ENCODE measurements around the gene NT5C2.
"Not testable (repeated sequence)": the region's sequence is repeated elsewhere in the genome, so short reads cannot be mapped to it uniquely, and the experiment has no call there.

NT5C2 gene

DNA sequence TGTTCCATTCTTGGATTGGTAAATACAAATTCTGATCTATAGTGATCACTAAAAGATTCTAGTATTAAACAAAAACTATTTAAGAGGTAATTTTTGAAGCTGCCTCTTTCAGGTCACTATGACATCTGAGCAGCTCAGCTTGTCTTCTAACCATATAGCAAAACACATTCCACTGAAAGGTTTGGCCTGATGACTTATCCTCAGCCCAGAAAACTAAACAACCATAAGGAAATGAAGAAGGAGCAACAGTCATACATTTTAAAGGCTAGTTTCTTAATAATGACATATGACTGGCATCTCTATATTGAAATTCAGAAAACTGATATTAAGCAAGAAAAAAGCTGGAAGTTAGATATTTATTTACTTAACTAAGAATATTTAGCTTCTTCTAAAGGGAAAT is 24.6 kb downstream of the NT5C2 start:
- DNase-seq (ENCODE audit: extremely low spot score, insufficient read length, low read depth) (no peak), FAIRE-seq (no peak)

DNA sequence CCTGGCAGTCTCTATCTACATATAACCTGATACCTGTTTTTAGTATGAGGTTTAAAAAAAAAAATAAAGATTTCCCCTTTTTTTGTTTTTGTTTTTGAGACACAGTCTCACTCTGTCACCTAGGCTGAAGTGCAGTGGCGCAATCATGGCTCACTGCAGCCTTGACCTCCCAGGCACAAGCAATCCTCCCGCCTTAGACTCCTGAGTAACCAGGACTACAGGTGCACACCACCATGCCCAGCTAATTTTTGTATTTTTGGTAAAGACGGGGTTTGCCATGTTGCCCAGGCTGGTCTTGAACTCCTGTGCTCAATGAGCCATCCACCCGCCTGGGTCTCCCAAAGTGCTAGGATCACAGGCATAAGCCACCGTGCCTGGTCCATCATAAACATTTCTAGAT is 25.5 kb downstream of the NT5C2 start:
- not testable (repeated sequence) for FAIRE-seq; DNase-seq (ENCODE audit: extremely low spot score, insufficient read length, low read depth)

DNA sequence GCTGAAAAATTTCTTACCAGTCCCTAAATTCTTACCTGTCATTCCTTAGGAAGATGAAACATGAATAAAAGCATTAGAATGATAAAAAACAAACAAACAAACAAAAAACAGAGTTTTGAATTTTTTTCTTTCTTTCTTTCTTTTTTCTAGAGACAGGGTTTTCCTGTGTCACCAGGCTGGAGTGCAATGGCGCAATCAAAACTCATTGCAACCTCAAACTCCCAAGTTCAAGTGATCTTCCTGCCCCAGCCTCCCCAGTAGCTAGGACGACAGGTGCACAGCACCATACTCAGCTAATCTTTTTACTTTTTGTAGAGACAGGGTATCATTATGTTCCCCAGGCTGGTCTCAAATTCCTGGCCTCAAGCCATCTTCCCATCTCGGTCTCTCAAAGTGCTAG is 26.5 kb downstream of the NT5C2 start:
- no peak for FAIRE-seq
- DNase-seq (ENCODE audit: extremely low spot score, insufficient read length, low read depth), result no peak

DNA sequence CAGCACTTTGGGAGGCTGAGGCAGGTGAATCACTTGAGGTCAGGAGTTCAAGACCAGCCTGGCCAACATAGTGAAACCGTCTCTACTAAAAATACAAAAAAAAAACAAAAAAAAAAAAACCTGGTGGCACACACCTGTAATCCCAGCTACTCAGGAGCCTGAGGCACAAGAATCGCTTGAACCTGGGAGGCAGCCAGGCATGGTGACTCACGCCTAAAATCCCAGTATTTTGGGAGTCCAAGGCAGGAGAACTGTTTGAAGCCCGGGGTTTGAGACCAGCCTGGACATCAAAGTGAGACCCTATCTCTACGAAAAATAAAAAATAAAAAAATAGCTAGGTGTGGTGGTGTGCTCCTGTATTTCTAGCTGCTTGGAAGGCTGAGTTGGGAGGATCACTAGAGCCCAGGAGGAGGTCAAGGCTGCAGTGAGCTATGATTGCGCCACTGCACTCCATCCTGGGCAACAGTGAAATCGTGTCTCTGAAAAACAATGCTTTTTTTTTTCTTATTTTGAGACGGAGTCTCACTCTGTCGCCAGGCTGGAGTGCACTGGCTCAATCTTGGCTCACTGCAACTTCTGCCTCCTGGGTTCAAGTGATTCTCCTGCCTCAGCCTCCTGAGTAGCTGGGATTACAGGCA is 29.2 kb downstream of the NT5C2 start:
- DNase-seq (ENCODE audit: extremely low spot score, insufficient read length, low read depth); FAIRE-seq: not testable (repeated sequence)

DNA sequence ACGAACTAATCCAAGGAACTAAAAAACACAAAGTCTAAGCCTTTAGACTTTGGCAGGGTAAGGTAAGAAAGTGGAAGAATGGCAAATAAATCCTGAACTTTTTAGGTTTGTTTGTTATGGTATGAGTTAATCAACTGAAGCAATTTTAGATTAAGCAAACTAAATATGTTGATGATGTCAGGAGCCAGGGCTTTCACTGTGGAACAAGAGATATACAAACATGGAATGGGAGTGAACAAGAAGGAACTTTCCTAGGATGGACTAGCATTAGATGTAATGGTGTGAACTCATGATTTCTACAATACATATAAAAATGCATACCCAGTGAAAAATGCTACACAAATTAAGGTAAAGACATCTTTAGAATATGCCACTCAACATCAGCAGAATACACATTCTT is 35.8 kb downstream of the NT5C2 start:
- no peak for DNase-seq (ENCODE audit: extremely low spot score, insufficient read length, low read depth)
- FAIRE-seq, result no peak

DNA sequence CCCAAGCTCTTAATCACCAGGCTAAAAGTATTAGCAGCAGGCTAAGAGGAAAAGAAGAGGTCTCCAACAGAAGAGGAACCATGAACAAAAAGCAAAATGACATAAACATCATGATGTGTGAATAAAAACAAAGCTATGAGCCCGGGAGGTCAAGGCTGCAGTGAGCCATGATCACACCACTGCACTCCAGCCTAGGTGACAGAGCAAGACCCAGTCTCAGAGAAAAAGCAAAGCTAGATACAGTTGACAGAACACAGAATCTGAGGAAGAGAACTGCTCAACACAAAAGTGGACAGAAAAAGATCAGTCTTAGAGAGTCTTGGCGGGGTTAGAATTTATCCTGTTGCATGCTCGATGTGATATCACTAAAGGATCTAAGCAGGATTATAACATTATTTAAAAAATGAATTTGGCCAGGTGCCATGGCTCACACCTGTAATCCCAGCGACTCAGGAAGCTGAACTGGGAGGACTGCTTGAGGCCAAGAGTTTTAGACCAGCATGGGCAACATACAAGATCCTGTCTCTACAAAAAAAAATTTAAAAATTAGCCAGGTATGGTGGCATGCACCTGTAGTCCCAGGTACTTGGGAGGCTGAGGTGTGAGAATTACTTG is 37.5 kb downstream of the NT5C2 start:
- DNase-seq (ENCODE audit: extremely low spot score, insufficient read length, low read depth) (no peak), FAIRE-seq (no peak)

DNA sequence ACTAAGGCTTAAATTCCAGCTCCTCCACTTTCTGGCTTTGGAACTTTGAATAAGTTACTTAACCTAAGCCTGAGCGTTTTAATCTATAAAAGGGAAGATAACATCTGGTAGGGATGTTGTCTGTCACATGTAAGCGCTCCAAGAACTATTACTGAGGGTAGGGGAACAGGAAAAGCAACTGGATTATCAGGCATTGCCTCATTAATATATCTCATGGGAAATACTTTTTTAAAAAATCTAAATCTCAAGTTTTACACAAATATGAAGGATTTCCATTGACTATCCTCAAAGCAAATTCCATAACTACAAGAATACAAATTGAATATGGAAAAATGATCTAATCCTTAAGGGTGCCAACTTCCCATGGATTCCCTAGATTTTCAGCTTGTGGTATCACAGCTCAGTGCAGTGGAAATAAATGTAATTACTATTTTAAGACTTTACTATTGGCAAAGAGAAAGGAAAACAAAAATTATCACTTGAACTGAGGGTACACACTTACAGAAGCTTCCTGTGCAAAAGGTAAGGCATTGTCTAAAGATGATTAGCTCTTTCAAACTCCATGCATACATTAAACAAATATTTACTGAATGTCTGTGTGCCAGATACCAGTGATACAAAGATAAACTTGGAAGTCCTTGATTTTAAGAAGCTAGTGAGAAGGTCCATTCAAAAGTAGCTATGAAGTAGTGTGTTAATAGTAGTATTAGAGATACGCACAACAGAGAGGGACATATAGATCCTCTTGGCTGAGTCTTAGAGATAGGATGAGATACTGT is 38.4 kb downstream of the NT5C2 start:
- DNase-seq (ENCODE audit: extremely low spot score, insufficient read length, low read depth) (no peak), FAIRE-seq (no peak)

DNA sequence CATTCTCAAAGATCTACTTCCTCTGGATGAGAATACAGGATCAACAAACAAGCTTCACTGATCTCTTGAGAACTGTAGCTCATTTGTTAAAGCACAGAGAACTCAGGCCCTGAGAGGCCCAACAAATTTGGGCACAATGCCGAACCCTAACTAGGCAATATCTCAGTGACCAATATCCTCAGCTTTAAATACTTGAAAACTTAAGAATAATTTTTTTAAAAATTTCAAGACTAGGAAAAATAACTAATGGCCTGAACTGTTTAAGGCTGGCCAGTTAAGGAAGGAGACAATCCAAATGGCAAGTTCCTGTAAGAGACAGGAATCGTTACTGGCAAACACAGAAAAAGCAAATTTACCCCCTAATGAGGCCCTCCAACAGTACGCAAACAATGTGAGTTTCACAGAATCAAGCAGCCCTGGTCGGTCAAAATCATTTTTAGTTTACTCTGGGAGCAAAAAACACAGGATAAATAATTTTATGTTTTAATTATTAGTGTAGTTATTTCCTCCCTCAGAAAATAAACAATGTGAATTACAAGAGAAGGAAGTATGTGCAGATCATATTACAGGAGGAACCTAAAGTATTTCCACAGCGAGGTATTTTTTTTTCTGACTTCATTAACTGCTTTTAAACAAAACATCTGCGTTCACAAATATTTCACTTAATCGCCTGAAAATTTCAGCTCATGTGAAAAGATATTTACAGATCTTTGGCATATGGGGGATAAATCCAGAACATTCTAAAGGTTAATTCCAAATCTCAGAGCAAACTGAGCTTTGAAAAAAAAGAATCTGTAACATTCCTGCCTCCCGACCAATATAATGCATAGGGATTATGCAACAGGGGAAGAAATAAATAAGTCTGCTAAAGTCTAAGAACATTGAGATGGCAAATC is 39.5 kb downstream of the NT5C2 start:
- FAIRE-seq, result no peak
- no peak for DNase-seq (ENCODE audit: extremely low spot score, insufficient read length, low read depth)

DNA sequence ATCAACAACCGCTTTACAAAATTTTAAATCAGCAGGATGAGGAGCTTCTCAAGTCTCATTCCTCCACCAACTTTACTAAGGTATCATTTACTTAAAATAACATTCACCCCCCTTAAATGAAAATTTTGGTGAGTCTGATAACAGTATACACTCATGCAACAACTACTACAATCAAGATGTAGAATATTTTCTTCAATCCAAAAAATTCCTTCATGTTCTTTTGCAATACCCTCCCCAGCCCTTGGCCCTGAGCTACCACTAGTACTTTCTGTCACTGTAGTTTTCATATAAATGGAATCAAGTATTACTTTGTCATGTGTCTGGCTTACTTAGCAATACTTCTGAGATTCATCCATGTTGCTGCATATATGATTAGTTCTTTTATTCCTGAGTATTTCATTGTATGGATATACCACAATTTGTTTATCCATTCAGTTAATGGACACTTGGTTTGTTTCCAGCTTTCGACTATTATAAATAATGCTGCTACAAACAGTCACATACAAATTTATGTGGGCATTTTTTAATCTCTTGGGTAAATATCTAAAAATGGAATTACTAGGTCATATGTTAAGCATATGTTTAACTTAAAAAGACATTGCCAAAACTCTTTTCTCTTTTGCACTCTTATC is 43.0 kb downstream of the NT5C2 start:
- no peak for FAIRE-seq
- DNase-seq (ENCODE audit: extremely low spot score, insufficient read length, low read depth), result no peak

DNA sequence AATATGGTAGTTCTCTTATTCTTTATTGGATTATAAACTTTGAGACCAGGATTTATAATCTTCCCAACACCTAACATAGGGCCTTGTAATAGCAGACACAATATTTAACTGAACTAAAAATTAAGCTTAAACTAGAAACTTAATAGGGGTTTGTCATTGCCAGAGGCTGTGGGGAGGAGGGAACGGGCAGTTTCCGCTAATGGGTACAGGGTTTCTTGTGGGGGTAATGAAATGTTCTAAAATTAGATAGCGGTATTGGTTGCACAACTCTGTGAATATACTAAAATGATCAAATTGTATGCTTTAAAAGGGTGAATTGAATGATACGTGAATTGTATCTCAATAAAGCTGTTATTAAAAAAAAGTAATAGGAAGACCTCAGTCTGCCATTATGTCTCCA is 45.4 kb downstream of the NT5C2 start:
- FAIRE-seq (no peak), DNase-seq (ENCODE audit: extremely low spot score, insufficient read length, low read depth) (no peak)

DNA sequence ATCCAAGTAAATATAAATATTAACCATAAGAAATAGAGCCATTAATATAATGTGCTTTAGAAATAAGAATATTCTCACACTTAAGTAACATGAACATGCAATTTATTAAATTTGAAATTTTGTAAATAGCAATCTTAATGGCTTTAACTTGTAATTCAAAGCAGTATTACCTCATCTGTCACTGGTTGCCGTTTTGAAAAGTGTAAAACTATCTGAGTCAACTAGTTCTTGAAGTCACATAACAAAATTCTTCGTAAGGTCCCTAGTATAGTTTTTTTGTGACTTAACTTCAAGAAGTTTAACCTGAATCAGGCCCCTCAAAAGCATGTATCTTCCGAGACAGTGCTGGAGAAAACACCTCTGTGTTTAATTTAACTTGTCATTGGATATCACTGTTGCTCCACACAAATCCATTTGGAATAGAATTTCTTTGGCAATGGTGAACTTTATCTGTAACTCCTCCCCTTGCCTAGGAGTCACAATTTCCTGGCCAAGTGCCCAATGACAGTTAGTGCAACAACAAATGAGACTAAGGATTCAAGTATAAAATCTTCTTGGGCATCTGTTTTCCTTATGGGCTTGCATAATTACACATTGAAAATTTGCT is 47.1 kb downstream of the NT5C2 start:
- FAIRE-seq (no peak), DNase-seq (ENCODE audit: extremely low spot score, insufficient read length, low read depth) (no peak)

DNA sequence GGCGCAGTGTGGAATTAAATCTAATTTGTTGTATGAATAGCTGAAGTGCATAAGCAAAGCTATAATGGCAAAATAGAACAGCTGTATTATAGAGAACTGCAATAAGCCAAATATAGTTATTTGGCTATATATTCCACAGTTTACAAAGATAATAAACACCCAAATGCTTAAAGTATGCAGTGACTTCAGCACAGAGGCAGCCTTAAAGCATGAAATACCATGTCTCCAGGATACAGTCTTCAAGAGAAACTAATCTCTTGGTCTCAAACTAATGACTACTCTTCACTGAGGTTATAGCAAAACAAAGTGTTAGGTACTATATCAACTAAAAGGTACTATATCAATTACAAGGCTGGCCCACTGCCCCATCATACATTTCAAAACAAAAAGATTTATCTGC is 48.0 kb downstream of the NT5C2 start:
- no peak for DNase-seq (ENCODE audit: extremely low spot score, insufficient read length, low read depth)
- FAIRE-seq, result no peak

DNA sequence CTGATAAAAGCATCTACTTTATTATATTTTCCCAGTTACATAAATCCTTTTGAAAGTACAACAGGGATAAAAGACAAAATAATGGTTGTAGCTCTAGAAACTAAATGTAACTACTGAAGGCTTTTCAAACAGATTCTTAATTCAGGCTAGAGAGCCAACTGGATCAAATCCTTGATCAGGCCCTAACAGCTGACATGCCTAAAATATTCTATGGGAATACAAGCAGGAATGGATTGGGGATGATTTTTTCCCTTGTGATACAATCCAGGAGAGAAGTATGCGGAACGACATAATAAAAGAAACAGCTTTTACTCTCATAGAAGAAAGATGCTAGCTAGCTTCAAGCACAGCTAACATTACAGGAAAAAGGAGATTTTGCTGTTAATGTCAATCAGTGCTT is 49.0 kb downstream of the NT5C2 start:
- FAIRE-seq (no peak), DNase-seq (ENCODE audit: extremely low spot score, insufficient read length, low read depth) (no peak)

DNA sequence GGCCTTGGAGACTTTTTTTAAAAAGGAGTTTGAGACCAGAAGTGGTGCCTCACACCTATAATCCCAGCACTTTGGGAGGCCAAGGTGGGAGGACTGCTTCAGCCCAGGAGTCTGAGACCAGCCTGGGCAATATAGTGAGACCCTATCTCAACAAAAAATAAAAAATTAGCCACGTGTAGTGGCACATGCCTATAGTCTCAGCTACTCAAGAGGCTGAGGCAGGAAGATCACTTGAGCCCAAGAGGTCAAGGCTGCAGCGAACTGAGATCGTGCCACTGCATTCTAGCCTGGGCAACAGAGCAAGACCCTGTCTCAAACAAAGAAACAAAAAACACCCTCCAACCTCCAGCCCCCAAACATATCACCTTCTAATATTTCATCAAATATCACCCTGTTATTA is 49.4 kb downstream of the NT5C2 start:
- not testable (repeated sequence) for FAIRE-seq; DNase-seq (ENCODE audit: extremely low spot score, insufficient read length, low read depth)

DNA sequence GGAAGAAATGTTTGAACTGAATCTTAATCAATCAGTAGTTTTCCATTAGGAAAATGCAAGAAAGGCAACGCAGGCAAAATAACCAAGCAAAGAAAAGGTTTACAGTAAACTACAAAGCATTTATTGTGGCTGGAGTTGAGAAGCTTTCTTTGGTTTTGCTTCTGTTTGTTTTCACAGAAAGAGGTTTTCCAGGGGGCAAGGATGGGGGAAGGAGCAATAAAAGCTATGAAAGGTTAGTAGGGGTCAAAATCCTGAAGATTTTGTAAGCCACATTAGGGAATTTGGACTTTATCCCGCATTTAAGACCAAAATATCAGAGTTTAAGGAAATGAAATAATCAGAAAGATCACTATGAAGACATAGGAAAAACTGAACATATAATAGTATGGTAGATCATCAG is 51.1 kb downstream of the NT5C2 start:
- FAIRE-seq, result no peak
- no peak for DNase-seq (ENCODE audit: extremely low spot score, insufficient read length, low read depth)

DNA sequence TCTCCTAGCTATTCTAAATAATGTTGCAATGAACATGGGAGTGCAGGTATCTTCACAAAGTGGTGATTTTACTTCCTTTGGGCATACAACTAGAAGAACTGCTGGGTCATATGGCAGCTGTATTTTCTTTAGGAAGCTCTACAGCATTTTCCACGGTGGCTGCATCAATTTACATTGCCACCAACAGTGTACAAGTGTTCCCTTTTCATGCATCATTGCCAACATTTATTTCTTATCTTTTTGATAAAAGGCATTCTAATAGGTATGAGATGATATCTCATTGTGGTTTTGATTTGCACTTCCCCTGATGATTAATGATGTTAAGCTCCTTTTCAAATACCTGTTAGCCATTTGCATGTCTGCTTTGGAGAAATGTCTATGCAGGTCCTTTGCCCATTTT is 52.6 kb downstream of the NT5C2 start:
- no peak for DNase-seq (ENCODE audit: extremely low spot score, insufficient read length, low read depth)
- no peak for FAIRE-seq

DNA sequence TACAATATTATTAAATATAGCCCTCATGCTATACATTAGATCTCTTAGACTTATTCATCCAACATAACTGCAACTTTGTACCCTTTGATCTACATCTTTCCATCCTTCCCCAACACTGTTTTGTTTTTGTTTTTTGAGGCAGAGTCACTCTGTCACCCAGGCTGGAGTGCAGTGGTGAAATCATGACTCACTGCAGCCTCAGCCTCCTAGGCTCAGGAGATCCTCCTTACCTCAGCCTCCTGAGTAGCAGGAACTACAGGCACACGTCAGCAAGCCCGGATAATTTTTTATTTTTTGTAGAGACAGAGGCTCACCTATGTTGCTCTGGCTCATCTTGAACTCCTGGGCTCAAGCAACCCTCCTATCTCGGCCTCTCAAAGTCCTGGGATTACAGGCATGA is 53.3 kb downstream of the NT5C2 start:
- FAIRE-seq (no peak), DNase-seq (ENCODE audit: extremely low spot score, insufficient read length, low read depth) (no peak)

DNA sequence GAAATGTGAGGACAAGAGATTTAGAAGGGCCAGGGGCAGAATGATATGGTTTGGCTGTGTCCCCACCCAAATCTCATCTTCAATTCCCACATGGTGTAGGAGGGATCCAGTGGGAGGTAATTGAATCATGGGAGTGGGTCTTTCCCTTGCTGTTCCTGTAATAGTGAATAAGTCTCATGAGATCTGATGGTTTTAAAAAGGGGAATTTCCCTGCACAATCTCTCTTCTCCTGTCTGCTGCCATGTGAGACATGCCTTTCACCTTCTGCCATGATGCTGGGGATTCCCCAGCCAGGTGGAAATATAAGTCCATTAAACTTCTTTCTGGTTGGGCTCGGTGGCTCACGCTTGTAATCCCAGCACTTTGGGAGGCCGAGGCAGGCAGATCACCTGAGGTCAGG is 57.9 kb downstream of the NT5C2 start:
- not testable (repeated sequence) for DNase-seq (ENCODE audit: extremely low spot score, insufficient read length, low read depth)
- peak; percentile 65 for FAIRE-seq

DNA sequence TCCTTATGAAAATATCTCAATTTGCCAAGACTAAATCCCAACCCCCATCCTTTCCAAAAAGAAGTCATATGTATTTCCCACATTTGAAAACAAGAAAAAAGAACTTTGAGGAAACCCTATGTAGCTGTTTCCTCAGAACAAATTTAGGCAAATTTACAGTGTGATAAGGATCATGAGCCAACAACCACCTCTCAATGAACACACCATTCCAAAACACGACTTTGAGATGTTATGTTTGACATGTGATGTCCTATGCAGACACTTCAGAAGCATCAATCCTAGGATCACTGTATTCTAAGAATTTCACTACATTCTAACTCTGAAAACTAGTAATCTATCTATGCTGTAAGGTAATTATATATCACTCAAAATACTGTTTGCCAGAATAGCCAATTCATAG is 62.2 kb downstream of the NT5C2 start:
- no peak for FAIRE-seq
- DNase-seq (ENCODE audit: extremely low spot score, insufficient read length, low read depth), result no peak

DNA sequence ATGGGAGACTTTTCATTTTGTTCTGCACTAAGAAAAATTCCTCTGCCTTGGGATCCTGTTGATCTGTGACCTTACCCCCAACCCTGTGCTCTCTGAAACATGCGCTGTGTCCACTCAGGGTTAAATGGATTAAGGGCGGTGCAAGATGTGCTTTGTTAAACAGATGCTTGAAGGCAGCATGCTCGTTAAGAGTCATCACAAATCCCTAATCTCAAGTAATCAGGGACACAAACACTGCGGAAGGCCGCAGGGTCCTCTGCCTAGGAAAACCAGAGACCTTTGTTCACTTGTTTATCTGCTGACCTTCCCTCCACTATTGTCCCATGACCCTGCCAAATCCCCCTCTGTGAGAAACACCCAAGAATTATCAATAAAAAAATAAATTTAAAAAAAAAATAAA is 62.9 kb downstream of the NT5C2 start:
- DNase-seq (ENCODE audit: extremely low spot score, insufficient read length, low read depth); FAIRE-seq: not testable (repeated sequence)

Measured in GM18507 (cell line).